ENCODE results near the gene PGLYRP2.

DNA sequence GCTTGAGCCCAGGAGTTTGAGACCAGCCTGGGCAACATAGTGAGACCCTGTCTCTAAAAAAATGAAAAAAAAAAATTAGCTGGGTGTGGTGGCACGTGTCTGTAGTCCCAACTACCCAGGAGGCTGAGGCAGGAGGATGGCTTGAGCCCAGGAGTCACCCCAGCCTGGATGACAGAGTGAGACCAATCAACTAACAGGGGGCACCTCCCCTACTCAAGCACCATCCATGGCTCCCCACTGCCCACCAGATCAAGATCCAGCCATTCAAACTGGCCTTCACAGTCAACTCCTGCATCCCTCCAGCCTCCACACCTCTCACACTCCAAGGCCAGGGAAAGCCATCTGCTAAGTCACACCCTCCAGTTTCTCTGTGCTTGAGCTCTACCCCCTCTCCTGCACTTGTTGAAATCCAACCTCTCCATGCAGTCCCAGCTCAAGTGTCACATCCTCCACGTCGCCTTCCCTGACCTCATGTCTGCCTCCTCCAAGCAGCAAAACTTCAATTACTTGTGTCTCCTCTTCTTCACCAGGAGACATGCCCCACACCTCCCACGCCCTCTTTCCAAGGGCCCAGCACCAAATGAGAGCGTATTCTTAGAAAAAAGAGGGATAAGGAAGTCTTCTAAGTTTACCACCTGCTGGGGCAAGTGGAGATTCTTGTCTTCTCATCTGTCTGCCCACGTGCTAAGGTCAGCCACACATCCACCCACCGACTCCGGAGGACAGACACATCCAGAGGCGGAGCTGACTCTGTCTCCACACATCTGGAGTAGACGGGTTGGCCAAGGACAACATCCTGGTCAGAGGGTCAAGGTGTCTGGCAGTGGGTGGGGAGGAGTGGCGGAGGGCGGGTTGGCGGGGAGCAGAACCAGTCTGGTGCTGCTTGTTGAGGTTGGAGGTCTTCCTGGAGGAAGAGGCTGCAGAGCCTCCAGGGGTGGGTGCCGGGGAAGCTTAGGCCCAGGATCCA, 28.1 kb upstream of the PGLYRP2 start:
- TF ChIP-seq FOXA1 (IDR thresholded peaks at IDR 0.05) (no peak), SP1 (IDR thresholded peaks at IDR 0.05) (no peak)

Measured in HEK293T (cell line).